Endothelial cell of umbilical vein (primary cell): Measurements from ENCODE around the gene CACNA1S. TPM values are rescaled to one million over a fixed set of nuclear protein-coding genes. Genes with fewer than 3 reads are reported as not detected.

Experiments
- BruUV-seq: library from RNA; stranded (reverse); fragments of 400-500 nt; replicated peaks from 2 replicates; lab custom pipeline; 2021; lab: Mats Ljungman, UMichigan
- CTCF ChIA-PET: fragments of 300-600, 350-600 bp; sonication (Branson Sonifier 250); formaldehyde crosslinking; loops from one replicate; lab custom pipeline; 2021; ENCODE audit warnings: antibody characterized with exemption, inconsistent platforms; lab: Charles Lee
- POLR2A ChIA-PET: fragments of 300-600, 350-600 bp; sonication (Branson Sonifier 250); formaldehyde crosslinking; loops from one replicate; lab custom pipeline; 2021; ENCODE audit warnings: antibody characterized with exemption, inconsistent platforms; lab: Charles Lee
- DNase-seq: peaks from one replicate; pipeline ENCODE4 v3.0.0-alpha.2; 2011; ENCODE audit warnings: low read depth, low spot score
- FAIRE-seq: peaks from 2 replicates; lab custom pipeline; 2011; peaks lifted over from hg19 to GRCh38; lab: Jason Lieb, UNC
- H2AFZ ChIP-seq: 2 replicates; pipeline ENCODE4 v1.6.0; 2012; ENCODE audit warnings: low read depth, low read length, control low read depth, inconsistent platforms
- H3K27ac ChIP-seq: 2 replicates; pipeline ENCODE4 v1.5.1; 2011; ENCODE audit warnings: low read depth, mild to moderate bottlenecking, control low read depth, low read length, moderate library complexity; ENCODE audit not compliant: insufficient read depth
- H3K27me3 ChIP-seq, 2 experiments: 2 replicates each; pipeline versions ENCODE4 v1.6.0 to v1.6.1; 2011; ENCODE audit warnings: low read length in 2 of 2, mixed read lengths in 1 of 2; ENCODE audit not compliant: control insufficient read depth in 2 of 2, insufficient read depth in 2 of 2
- H3K36me3 ChIP-seq, 2 experiments: 2 replicates in 1 of 2; 3 replicates in 1 of 2; pipeline ENCODE4 v1.5.1; 2011; ENCODE audit warnings: low read length in 2 of 2, mild to moderate bottlenecking in 1 of 2, moderate library complexity in 1 of 2; ENCODE audit not compliant: control insufficient read depth in 2 of 2, insufficient read depth in 2 of 2; ENCODE audit errors: extremely low read depth in 1 of 2
- H3K4me1 ChIP-seq: 3 replicates; pipeline ENCODE4 v1.5.1; 2011; ENCODE audit warnings: mild to moderate bottlenecking, low read length; ENCODE audit not compliant: control insufficient read depth, insufficient read depth; ENCODE audit errors: extremely low read depth
- H3K4me2 ChIP-seq: 2 replicates; pipeline ENCODE4 v1.6.1; 2011; ENCODE audit warnings: low read length, control low read depth, mixed read lengths; ENCODE audit not compliant: insufficient read depth
- H3K4me3 ChIP-seq, 3 experiments: fragments of 200-600 bp in 1 of 3; sonication (generic), shearing (Covaris generic) in 1 of 3; replicated peaks in 1 of 3; 2 replicates each; pipeline ENCODE4 v1.5.1; 2011 to 2016; ENCODE audit warnings: control low read depth in 3 of 3, low read length in 3 of 3, mild to moderate bottlenecking in 2 of 3, inconsistent platforms in 1 of 3, low read depth in 1 of 3, moderate library complexity in 1 of 3; ENCODE audit not compliant: insufficient read depth in 1 of 3
- H3K79me2 ChIP-seq: 2 replicates; pipeline ENCODE4 v1.6.0; 2012; ENCODE audit warnings: low read length, inconsistent platforms; ENCODE audit not compliant: control insufficient read depth, insufficient read depth
- H3K9ac ChIP-seq: replicated peaks from 2 replicates; pipeline ENCODE3; 2011; ENCODE audit warnings: low read length, control low read depth; ENCODE audit not compliant: insufficient read depth; ENCODE audit errors: extremely low read depth
- H3K9me1 ChIP-seq: replicated peaks from 3 replicates; pipeline ENCODE4 v1.6.0; 2011; ENCODE audit warnings: mild to moderate bottlenecking, low read length; ENCODE audit not compliant: control insufficient read depth, insufficient read depth; ENCODE audit errors: extremely low read depth
- H3K9me3 ChIP-seq: replicated peaks from 2 replicates; pipeline ENCODE4 v1.5.1; 2012; ENCODE audit warnings: low read length, inconsistent platforms; ENCODE audit not compliant: control insufficient read depth, insufficient read depth
- H4K20me1 ChIP-seq: replicated peaks from 2 replicates; pipeline ENCODE3; 2011; ENCODE audit warnings: mild to moderate bottlenecking, low read length; ENCODE audit not compliant: control insufficient read depth, insufficient read depth; ENCODE audit errors: extremely low read depth
- CTCF ChIP-seq, 2 donors: IDR thresholded peaks; 1 replicate in 1 of 2; 2 replicates in 1 of 2; pipeline ENCODE4 v1.5.1; 2011; ENCODE audit warnings: low read length in 2 of 2, mild to moderate bottlenecking in 2 of 2, moderate library complexity in 2 of 2, control low read depth in 1 of 2, inconsistent platforms in 1 of 2, low read depth in 1 of 2; ENCODE audit not compliant: insufficient read depth in 1 of 2; ENCODE audit errors: extremely low read depth in 1 of 2
- EZH2 ChIP-seq: IDR thresholded peaks from 2 replicates; pipeline ENCODE4 v1.6.1; 2012; ENCODE audit warnings: borderline replicate concordance, low read depth, mild to moderate bottlenecking, moderate library complexity, low read length, inconsistent platforms; ENCODE audit not compliant: severe bottlenecking
- FOS ChIP-seq: IDR thresholded peaks from 2 replicates; pipeline ENCODE4 v1.6.1; 2011; ENCODE audit warnings: mild to moderate bottlenecking, low read length, moderate library complexity, borderline replicate concordance; ENCODE audit not compliant: insufficient read depth
- GATA2 ChIP-seq: IDR thresholded peaks from 2 replicates; pipeline ENCODE4 v1.7.0; 2011; ENCODE audit warnings: low read depth, mild to moderate bottlenecking, moderate library complexity, mixed read lengths, low read length; ENCODE audit not compliant: insufficient read length, insufficient read depth
- JUN ChIP-seq: IDR thresholded peaks from 2 replicates; pipeline ENCODE4 v1.6.1; 2011; ENCODE audit warnings: borderline replicate concordance, low read depth; ENCODE audit not compliant: insufficient read length, insufficient read depth
- MAX ChIP-seq: IDR thresholded peaks from 2 replicates; pipeline ENCODE4 v1.6.1; 2011; ENCODE audit not compliant: insufficient read depth, insufficient read length
- MYC ChIP-seq: IDR thresholded peaks from one replicate; pipeline ENCODE4 v1.6.1; 2011; ENCODE audit warnings: mild to moderate bottlenecking, low read depth, low read length
- POLR2A ChIP-seq: IDR thresholded peaks from 2 replicates; pipeline ENCODE4 v1.6.1; 2012; ENCODE audit warnings: low read depth, mild to moderate bottlenecking, control low read depth, low read length
- POLR2AphosphoS5 ChIP-seq: IDR thresholded peaks from 2 replicates; pipeline ENCODE4 v1.6.1; 2012; ENCODE audit warnings: low read depth, mild to moderate bottlenecking, control low read depth, low read length, moderate library complexity; ENCODE audit not compliant: insufficient read depth
- dilution Hi-C: fragments of 300-500 bp; cut with MboI; formaldehyde crosslinking; loops from one replicate; pipeline ENCODE4 v1.15.0; 2019; ENCODE audit warnings: low sequenced_read_pairs; ENCODE audit not compliant: extremely low pct_ligation_motif_present
- intact Hi-C: fragments of 100-400 bp; cut with micrococcal nuclease; formaldehyde crosslinking; loops from one replicate; pipeline ENCODE4 v1.10.0; 2022
- polyA plus RNA-seq, 4 experiments: library from polyadenylated mRNA; depleted of rRNA in 3 of 4; stranded (reverse) in 3 of 4; unstranded in 1 of 4; fragments of >200 nt; gene quantifications; 2 replicates each; pipeline versions ENCODE4 v1.2.1 to v1.2.3, GENCODE V29; 2011 to 2012; ENCODE audit warnings: missing spikeins in 1 of 4
- total RNA-seq: library from RNA; stranded (reverse); gene quantifications from 2 replicates; pipeline ENCODE4 v1.2.3, GENCODE V29; 2021

Gene CACNA1S
- total and polyA plus RNA-seq, 2 donors (not counting 3 experiments of a cell fraction or from before 2014, with no cell fraction given), result not detected

GRCh38 chr1:201016211-201016651 is 96.0 kb downstream of the CACNA1S start:
- Histone ChIP-seq H2AFZ (no peak overlapping the region), H3K9me3 (no peaks in the 10 kb centered on the region), H3K36me3 (no peaks in the 10 kb centered on the region), H3K27me3 (no peaks in the 10 kb centered on the region), H3K9ac (no peak overlapping the region), H3K79me2 (no peaks in the 10 kb centered on the region), H3K4me1 (peaks cover 36% of the 10 kb centered on the region), H4K20me1 (no peaks in the 10 kb centered on the region), H3K4me2 (peak overlapping the region; percentile 51), H3K4me3 (no peak overlapping the region), H3K9me1 (no peaks in the 10 kb centered on the region), H3K27ac (peak overlapping the region; percentile 4)
- no TSS peak for BruUV-seq
- dilution Hi-C loops (no loop called here), intact Hi-C loops (no loop called here)
- DNase-seq (peak; percentile 34), FAIRE-seq (peak; percentile 70)
- no peak for TF ChIP-seq EZH2
- TF ChIP-seq CTCF (IDR thresholded peaks at IDR 0.05; ENCODE audit: extremely low read depth in 1 of 2, insufficient read depth in 1 of 2, low read depth in 1 of 2, low read length in 2 of 2), result no peak
- TF ChIP-seq POLR2AphosphoS5, result no peak
- TF ChIP-seq MYC, result no peak
- TF ChIP-seq POLR2A, result no peak
- TF ChIP-seq FOS, result no peak
- TF ChIP-seq JUN, result no peak
- TF ChIP-seq GATA2, result no peak
- TF ChIP-seq MAX, result no peak
- ChIA-PET POLR2A (interaction anchor here (0.7 kb wide), 1 partner anchor 20 kb away, joined by 3 read pairs; no protein-coding TSS in a partner anchor), CTCF (interaction anchor here (0.8 to 4.4 kb wide), 11 partner anchors 9 to 394 kb away, joined by 3 to 66 read pairs (median 5); partner anchors contain the start of gene KIF21B)
